GM12891 (cell line): ENCODE measurements around the gene IREB2.

Experiments
- PAX5 ChIP-seq: IDR thresholded peaks from 2 replicates; pipeline ENCODE4 v1.6.1; 2011; ENCODE audit warnings: low read length, moderate library complexity, mild to moderate bottlenecking; ENCODE audit not compliant: insufficient read depth, severe bottlenecking
- POLR2A ChIP-seq: IDR thresholded peaks from 2 replicates; pipeline ENCODE4 v1.6.1; 2011; ENCODE audit warnings: low read depth, low read length, control low read depth
- POLR2AphosphoS5 ChIP-seq: IDR thresholded peaks from 2 replicates; pipeline ENCODE4 v1.6.1; 2011; ENCODE audit warnings: low read depth, low read length, control low read depth
- POU2F2 ChIP-seq: IDR thresholded peaks from 2 replicates; pipeline ENCODE4 v1.6.1; 2011; ENCODE audit warnings: low read depth, mild to moderate bottlenecking, control low read depth, low read length, moderate library complexity
- SPI1 ChIP-seq: IDR thresholded peaks from 2 replicates; pipeline ENCODE4 v1.6.1; 2011; ENCODE audit warnings: low read depth, low read length, control low read depth
- TAF1 ChIP-seq: IDR thresholded peaks from 2 replicates; pipeline ENCODE4 v1.6.1; 2011; ENCODE audit warnings: low read depth, low read length, control low read depth

GRCh38 chr15:78506971-78507830 lies 69.2 kb downstream of the IREB2 start, which contains the start of gene HYKK:
- TF ChIP-seq POLR2A (no peak), POLR2AphosphoS5 (no peak), TAF1 (no peak), SPI1 (no peak), POU2F2 (no peak), PAX5 (no peak)
